ENCODE results near the gene TEX9.

- no peak for TF ChIP-seq POLR2A (IDR thresholded peaks at IDR 0.05; ENCODE audit: low read depth)
- TF ChIP-seq CTCF (IDR thresholded peaks at IDR 0.05): no peak
Observed at GRCh38 chr15:56343879-56344278, 21.3 kb upstream of the TEX9 start.

Data from esophagus muscularis mucosa (tissue), 3 donors.